H1 (cell line): ENCODE data around the gene SOCS3. TPM values are rescaled to one million over a fixed set of nuclear protein-coding genes. Genes with fewer than 3 reads are reported as not detected.

Experiments used
- CTCF ChIA-PET: fragments of 300-600 bp; sonication (Branson Sonifier 250); formaldehyde crosslinking; loops from one replicate; lab custom pipeline; 2021; ENCODE audit not compliant: partially characterized antibody; lab: Charles Lee
- POLR2A ChIA-PET: fragments of 300-600 bp; sonication (Branson Sonifier 250); formaldehyde crosslinking; loops from one replicate; lab custom pipeline; 2021; ENCODE audit warnings: inconsistent platforms; ENCODE audit not compliant: partially characterized antibody; lab: Charles Lee
- DNase-seq, 2 experiments: peaks; one replicate each; pipeline versions ENCODE4 v3.0.0 to v3.0.0-alpha.2; 2010 to 2022; ENCODE audit warnings: low spot score in 2 of 2, low read depth in 1 of 2, mixed read lengths in 1 of 2
- FAIRE-seq: peaks from 2 replicates; lab custom pipeline; 2011; peaks lifted over from hg19 to GRCh38; lab: Jason Lieb, UNC
- H2AFZ ChIP-seq: 2 replicates; pipeline ENCODE4 v1.8.1; 2012; ENCODE audit warnings: low read length, inconsistent platforms
- H2AK5ac ChIP-seq: 2 replicates; pipeline ENCODE4 v1.6.1; 2013; ENCODE audit warnings: low read depth, low read length
- H2BK120ac ChIP-seq: replicated peaks from 2 replicates; pipeline ENCODE3; 2013; ENCODE audit warnings: low read depth, low read length, inconsistent platforms
- H2BK12ac ChIP-seq: 2 replicates; pipeline ENCODE4 v1.6.1; 2013; ENCODE audit warnings: low read depth, low read length
- H2BK15ac ChIP-seq: 2 replicates; pipeline ENCODE4 v1.6.1; 2013; ENCODE audit warnings: low read length
- H2BK20ac ChIP-seq: 2 replicates; pipeline ENCODE4 v1.6.1; 2013; ENCODE audit warnings: low read length
- H2BK5ac ChIP-seq: 2 replicates; pipeline ENCODE4 v1.6.1; 2013; ENCODE audit warnings: low read depth, low read length
- H3K14ac ChIP-seq: 2 replicates; pipeline ENCODE4 v1.6.1; 2013; ENCODE audit warnings: inconsistent platforms; ENCODE audit not compliant: insufficient read length
- H3K18ac ChIP-seq: 2 replicates; pipeline ENCODE4 v1.6.1; 2013; ENCODE audit warnings: low read length; ENCODE audit errors: extremely low read depth
- H3K23ac ChIP-seq: 2 replicates; pipeline ENCODE4 v1.6.1; 2013; ENCODE audit warnings: inconsistent platforms; ENCODE audit not compliant: insufficient read length
- H3K23me2 ChIP-seq: 2 replicates; pipeline ENCODE4 v1.6.1; 2013; ENCODE audit warnings: low read depth, low read length
- H3K27ac ChIP-seq: 2 replicates; pipeline ENCODE4 v1.6.1; 2011; ENCODE audit warnings: low read depth, low read length, inconsistent platforms
- H3K27me3 ChIP-seq, 4 experiments: replicated peaks in 1 of 4; 1 replicate in 1 of 4; 2 replicates in 3 of 4; pipeline versions ENCODE4 v1.6.1 to v1.8.1; 2011 to 2013; ENCODE audit warnings: low read length in 3 of 4, mild to moderate bottlenecking in 3 of 4, inconsistent platforms in 2 of 4, mixed read lengths in 2 of 4, moderate library complexity in 1 of 4; ENCODE audit not compliant: control insufficient read depth in 3 of 4, insufficient read depth in 3 of 4; ENCODE audit errors: extremely low read depth in 1 of 4
- H3K36me3 ChIP-seq, 4 experiments: 2 replicates each; pipeline versions ENCODE4 v1.6.1 to v1.8.1; 2011 to 2013; ENCODE audit warnings: mild to moderate bottlenecking in 4 of 4, low read length in 3 of 4, moderate library complexity in 2 of 4, control low read depth in 1 of 4, inconsistent platforms in 1 of 4; ENCODE audit not compliant: insufficient read depth in 4 of 4, control insufficient read depth in 2 of 4
- H3K4ac ChIP-seq: replicated peaks from 2 replicates; pipeline ENCODE3; 2013; ENCODE audit warnings: low read length, low read depth, mixed read lengths, inconsistent platforms; ENCODE audit not compliant: insufficient read length
- H3K4me1 ChIP-seq, 4 experiments: replicated peaks in 1 of 4; 1 replicate in 1 of 4; 2 replicates in 3 of 4; pipeline versions ENCODE4 v1.6.1 to v1.8.1; 2011 to 2013; ENCODE audit warnings: low read length in 3 of 4, inconsistent platforms in 2 of 4, mixed read lengths in 1 of 4; ENCODE audit not compliant: insufficient read depth in 4 of 4, control insufficient read depth in 3 of 4
- H3K4me2 ChIP-seq, 2 experiments: 2 replicates each; pipeline versions ENCODE4 v1.6.1 to v1.8.1; 2011 to 2013; ENCODE audit warnings: low read depth in 2 of 2, low read length in 2 of 2, control low read depth in 1 of 2, inconsistent platforms in 1 of 2, mild to moderate bottlenecking in 1 of 2; ENCODE audit not compliant: insufficient read depth in 1 of 2
- H3K4me3 ChIP-seq, 4 experiments: fragments of 200-600, 300-600 bp in 1 of 4; sonication (generic), shearing (Covaris generic), sonication (Bioruptor Twin) in 1 of 4; 2 replicates each; pipeline versions ENCODE4 v1.5.1 to v1.8.1; 2011 to 2016; ENCODE audit warnings: low read length in 4 of 4, low read depth in 3 of 4, control low read depth in 2 of 4, inconsistent platforms in 2 of 4, mild to moderate bottlenecking in 2 of 4, mixed read lengths in 1 of 4, moderate library complexity in 1 of 4; ENCODE audit not compliant: insufficient read depth in 2 of 4; ENCODE audit errors: extremely low read depth in 1 of 4
- H3K56ac ChIP-seq: replicated peaks from 2 replicates; pipeline ENCODE3; 2013; ENCODE audit warnings: low read depth, mild to moderate bottlenecking, mixed read lengths, low read length, inconsistent platforms; ENCODE audit not compliant: insufficient read length
- H3K79me1 ChIP-seq: 2 replicates; pipeline ENCODE4 v1.6.1; 2013; ENCODE audit warnings: low read depth, low read length, control low read depth
- H3K79me2 ChIP-seq, 2 experiments: 2 replicates each; pipeline versions ENCODE4 v1.6.1 to v1.8.1; 2012 to 2013; ENCODE audit warnings: low read length in 2 of 2, mild to moderate bottlenecking in 2 of 2, inconsistent platforms in 1 of 2; ENCODE audit not compliant: insufficient read depth in 2 of 2, control insufficient read depth in 1 of 2
- H3K9ac ChIP-seq, 4 experiments: replicated peaks in 1 of 4; 1 replicate in 1 of 4; 2 replicates in 3 of 4; pipeline versions ENCODE4 v1.6.1 to v1.8.1; 2011 to 2013; ENCODE audit warnings: low read depth in 3 of 4, low read length in 3 of 4, control low read depth in 2 of 4, mild to moderate bottlenecking in 2 of 4, moderate library complexity in 2 of 4, inconsistent platforms in 1 of 4; ENCODE audit errors: extremely low read depth in 1 of 4
- H3K9me3 ChIP-seq, 2 experiments: 2 replicates each; pipeline versions ENCODE4 v1.6.1 to v1.8.1; 2012 to 2013; ENCODE audit warnings: mild to moderate bottlenecking in 2 of 2, moderate library complexity in 2 of 2, control low read depth in 1 of 2, inconsistent platforms in 1 of 2, low read depth in 1 of 2, low read length in 1 of 2, mixed read lengths in 1 of 2; ENCODE audit not compliant: insufficient read depth in 2 of 2
- H4K20me1 ChIP-seq, 2 experiments: replicated peaks in 1 of 2; 2 replicates each; pipeline versions ENCODE3 to v1.8.1; 2011 to 2013; ENCODE audit warnings: inconsistent platforms in 2 of 2, low read length in 2 of 2, mild to moderate bottlenecking in 1 of 2; ENCODE audit not compliant: insufficient read depth in 2 of 2, control insufficient read depth in 1 of 2
- H4K5ac ChIP-seq: 2 replicates; pipeline ENCODE4 v1.6.1; 2013; ENCODE audit warnings: low read length, low read depth, mixed read lengths, inconsistent platforms; ENCODE audit not compliant: insufficient read length
- H4K8ac ChIP-seq: 2 replicates; pipeline ENCODE4 v1.8.0; 2013; ENCODE audit warnings: mild to moderate bottlenecking, moderate library complexity, low read length, inconsistent platforms; ENCODE audit not compliant: insufficient read depth; ENCODE audit errors: extremely low read depth
- H4K91ac ChIP-seq: replicated peaks from 2 replicates; pipeline ENCODE3; 2013; ENCODE audit warnings: low read length, mixed read lengths, inconsistent platforms; ENCODE audit not compliant: insufficient read length
- ASH2L ChIP-seq: fragments of 200-600, 300-600 bp; sonication (generic); IDR thresholded peaks from one replicate; pipeline ENCODE4 v1.7.1; 2017; ENCODE audit warnings: low read length
- GTF2F1 ChIP-seq: IDR thresholded peaks from 2 replicates; pipeline ENCODE4 v1.6.1; 2012; ENCODE audit warnings: low read depth, low read length, improper control_type of control experiment, borderline replicate concordance
- POLR2A ChIP-seq, 2 experiments: IDR thresholded peaks; 1 replicate in 1 of 2; 2 replicates in 1 of 2; pipeline ENCODE4 v1.6.1; 2011; ENCODE audit warnings: low read depth in 2 of 2, low read length in 2 of 2, mild to moderate bottlenecking in 2 of 2; ENCODE audit errors: control extremely low read depth in 1 of 2
- WGBS, 2 experiments: shearing (Covaris generic) in 1 of 2; methylation state at CpG; one replicate each; pipeline versions ENCODE4 v1.1.6 to v1.1.7; 2013 to 2015; ENCODE audit warnings: low lambda C conversion rate in 2 of 2, mixed read lengths in 2 of 2, inconsistent platforms in 1 of 2, low coverage in 1 of 2, missing lambda C conversion rate in 1 of 2; ENCODE audit not compliant: insufficient replicate concordance in 2 of 2, insufficient coverage in 1 of 2, insufficient read length in 1 of 2; ENCODE audit errors: extremely low coverage in 1 of 2, missing lambda C conversion rate in 1 of 2; 5-methylcytosine and 5-hydroxymethylcytosine counted together
- polyA plus RNA-seq, 7 experiments: library from polyadenylated mRNA; depleted of rRNA in 3 of 7; stranded (reverse) in 5 of 7; unstranded in 2 of 7; fragments of >200 nt in 5 of 7; fragments of 200-250 nt in 2 of 7; gene quantifications; 1 replicate in 5 of 7; 2 replicates in 1 of 7; 4 replicates in 1 of 7; pipeline versions ENCODE4 v1.2.1 to v1.2.3, GENCODE V29; 2011 to 2013; ENCODE audit warnings: missing spikeins in 2 of 7, mixed read lengths in 2 of 7
- total RNA-seq: library from RNA; stranded (reverse); fragmentation: NEBNext Ultra II Directional; extraction: Animal tissue kit (Norgen Biotek cat#: 25700); gene quantifications from 2 replicates; pipeline ENCODE4 v1.2.1, GENCODE V29; 2021

SOCS3 gene
- total and polyA plus RNA-seq, 2 of the 8 experiments (the other 6 are each of a cell fraction or from before 2014, with no cell fraction given): 10.1 to 47.9 TPM

GRCh38 chr17:78369791-78370381 is 10.0 kb upstream of the SOCS3 start:
- Histone ChIP-seq H2BK5ac (peak overlapping the region; percentile 99), H2BK120ac (peak overlapping the region; percentile 99), H2BK15ac (0 out of 2 replicates have a peak overlapping the region, but pooled peaks have one; percentile 53), H4K91ac (peak overlapping the region; percentile 100), H3K4me2 (peak overlapping the region; percentile 49 to 54), H3K4me3 (peak overlapping the region in 1 of 4 experiments; percentile 28; a peak in 1 of 8 replicates), H3K9me3 (no peaks in the 10 kb centered on the region), H2BK20ac (peak overlapping the region; percentile 98), H3K4me1 (peaks cover 29 to 54% (median 44%) of the 10 kb centered on the region in 4 experiments), H3K79me2 (no peaks in the 10 kb centered on the region), H3K14ac (no peak overlapping the region), H3K9ac (peak overlapping the region in 2 of 4 experiments; percentile 4 to 20; a peak in 4 of 7 replicates), H3K79me1 (no peaks in the 10 kb centered on the region), H3K56ac (no peak overlapping the region), H4K20me1 (no peaks in the 10 kb centered on the region), H3K27ac (peak overlapping the region; percentile 76), H3K18ac (peak overlapping the region; percentile 99), H3K23me2 (no peaks in the 10 kb centered on the region), H3K36me3 (no peaks in the 10 kb centered on the region), H2BK12ac (peak overlapping the region; percentile 99), H3K4ac (peak overlapping the region; percentile 11), H4K5ac (peak overlapping the region; percentile 96), H3K27me3 (no peaks in the 10 kb centered on the region), H2AFZ (no peak overlapping the region), H4K8ac (no peak overlapping the region), H3K23ac (no peak overlapping the region), H2AK5ac (peak overlapping the region; percentile 96; the same call in 1 of the 2 replicates)
- POLR2A ChIA-PET: interaction anchor here (0.7 to 2.7 kb wide), 9 partner anchors 9 to 100 kb away, joined by 3 to 24 read pairs (median 3); partner anchors contain the start of gene SOCS3
- 17% methylated on average over 8 of the region's 13 CpGs; no CpG with 5 or more reads in 1 of the 2 experiments for WGBS, 2 experiments
- CTCF ChIA-PET: interaction anchor here (0.9 to 20.5 kb wide), 8 partner anchors 22 to 335 kb away, joined by 3 to 257 read pairs (median 4); no protein-coding TSS in a partner anchor
- no peak for FAIRE-seq
- no peak for DNase-seq
- TF ChIP-seq ASH2L (peak; percentile 51), POLR2A (IDR thresholded peaks at IDR 0.05; ENCODE audit: control extremely low read depth in 1 of 2, low read depth in 2 of 2, low read length in 2 of 2) (0 out of 3 replicates have a peak, but pooled peaks of 1 of the 2 experiments have one; percentile 10), GTF2F1 (no peak)
